Prostate gland (tissue), 2 donors: ENCODE measurements around the gene ABLIM3. TPM values are rescaled to one million over a fixed set of nuclear protein-coding genes. Genes with fewer than 3 reads are reported as not detected.

Experiments
- DNase-seq: peaks from one replicate; pipeline ENCODE4 v3.0.0-alpha.2; 2019; ENCODE audit warnings: low spot score
- H3K27ac ChIP-seq, 2 donors: fragments of 200-600 bp; sonication (generic); 2 replicates each; pipeline ENCODE4 v1.5.1; 2017 to 2019
- H3K27me3 ChIP-seq: fragments of 200-600 bp; sonication (generic); replicated peaks from 2 replicates; pipeline ENCODE4 v1.5.1; 2019; ENCODE audit not compliant: insufficient read depth
- H3K36me3 ChIP-seq, 2 donors: fragments of 200-600 bp; sonication (generic); 1 replicate in 1 of 2; 2 replicates in 1 of 2; pipeline versions ENCODE4 v1.5.1 to v1.8.1; 2017 to 2019
- H3K4me1 ChIP-seq: fragments of 200-600 bp; sonication (generic); replicated peaks from 2 replicates; pipeline ENCODE4 v1.5.1; 2019
- H3K4me3 ChIP-seq, 2 donors: fragments of 200-600 bp; sonication (generic); 2 replicates each; pipeline ENCODE4 v1.5.1; 2017 to 2019
- H3K9me3 ChIP-seq: fragments of 200-600 bp; sonication (generic); 2 replicates; pipeline ENCODE4 v1.5.1; 2017
- CTCF ChIP-seq, 4 experiments: fragments of 200-600 bp in 2 of 4; fragments of 450-650 bp in 2 of 4; sonication (generic) in 2 of 4; IDR thresholded peaks; 1 replicate in 3 of 4; 2 replicates in 1 of 4; pipeline ENCODE4 v1.5.1; 2016 to 2019; ENCODE audit warnings: antibody characterized with exemption in 4 of 4, mild to moderate bottlenecking in 2 of 4, moderate library complexity in 2 of 4
- POLR2A ChIP-seq: fragments of 450-650 bp; IDR thresholded peaks from one replicate; pipeline ENCODE4 v1.6.1; 2016; ENCODE audit warnings: antibody characterized with exemption, mild to moderate bottlenecking
- POLR2AphosphoS5 ChIP-seq: sonication (generic); formaldehyde crosslinking; IDR thresholded peaks from one replicate; pipeline ENCODE4 v1.6.1; 2017; ENCODE audit warnings: antibody characterized with exemption
- WGBS: methylation state at CpG from one replicate; pipeline ENCODE4 v1.1.5; 2018; 5-methylcytosine and 5-hydroxymethylcytosine counted together
- intact Hi-C: fragments of 100-400 bp; cut with DNase I; formaldehyde crosslinking; loops from one replicate; pipeline ENCODE4 v1.14.2; 2022
- total RNA-seq, 2 donors: library from RNA; depleted of rRNA; stranded (reverse); fragments of >200 nt; gene quantifications; one replicate each; pipeline ENCODE4 v1.1.0, GENCODE V29; 2016

ABLIM3 gene
- total RNA-seq, 2 donors from 2014 or later = 9.0 to 11.7 TPM

GRCh38 chr5:149172261-149172660 is 31.0 kb downstream of the ABLIM3 start:
- Histone ChIP-seq H3K27ac (no peak overlapping the region), H3K27me3 (no peaks in the 10 kb centered on the region), H3K36me3 (no peaks in the 10 kb centered on the region), H3K9me3 (no peaks in the 10 kb centered on the region), H3K4me1 (no peaks in the 10 kb centered on the region), H3K4me3 (no peak overlapping the region)
- DNase-seq = no peak
- no peak for TF ChIP-seq POLR2AphosphoS5
- TF ChIP-seq POLR2A = no peak
- no peak for TF ChIP-seq CTCF (IDR thresholded peaks at IDR 0.05)
- WGBS = 58% methylated on average over 4 of the region's 4 CpGs
- intact Hi-C loops = no loop called here

GRCh38 chr5:149172709-149173505 is 31.6 kb downstream of the ABLIM3 start:
- Histone ChIP-seq H3K27ac (no peak overlapping the region), H3K4me3 (no peak overlapping the region), H3K9me3 (no peaks in the 10 kb centered on the region), H3K4me1 (no peaks in the 10 kb centered on the region), H3K36me3 (no peaks in the 10 kb centered on the region), H3K27me3 (no peaks in the 10 kb centered on the region)
- 91% methylated on average over 6 of the region's 6 CpGs for WGBS
- intact Hi-C loops = no loop called here
- TF ChIP-seq CTCF (IDR thresholded peaks at IDR 0.05) (no peak), POLR2AphosphoS5 (no peak), POLR2A (no peak)
- no peak for DNase-seq

- Histone ChIP-seq H3K4me1 (no peaks in the 10 kb centered on the region), H3K9me3 (no peaks in the 10 kb centered on the region), H3K27ac (peak overlapping the region in 1 of 2 donors; percentile 25), H3K4me3 (no peak overlapping the region), H3K36me3 (no peaks in the 10 kb centered on the region), H3K27me3 (no peaks in the 10 kb centered on the region)
- 91% methylated on average over 3 of the region's 3 CpGs for WGBS
- no peak for TF ChIP-seq POLR2A
- TF ChIP-seq POLR2AphosphoS5 = no peak
- no peak for TF ChIP-seq CTCF (IDR thresholded peaks at IDR 0.05)
- no peak for DNase-seq
- intact Hi-C loops = no loop called here
Measured at GRCh38 chr5:149174847-149175234, 33.5 kb downstream of the ABLIM3 start.

- DNase-seq = peak; percentile 59
- H3K4me1 ChIP-seq = no peaks in the 10 kb centered on the region
- peak overlapping the region in 1 of 2 donors; percentile 25 for H3K27ac ChIP-seq
- H3K36me3 ChIP-seq = no peaks in the 10 kb centered on the region
- intact Hi-C loops = no loop called here
- 41% methylated on average over 12 of the region's 12 CpGs for WGBS
- TF ChIP-seq CTCF (IDR thresholded peaks at IDR 0.05) (no peak), POLR2AphosphoS5 (peak; percentile 66)
- H3K4me3 ChIP-seq = no peak overlapping the region
- no peaks in the 10 kb centered on the region for H3K9me3 ChIP-seq
- H3K27me3 ChIP-seq = no peaks in the 10 kb centered on the region
Measured at GRCh38 chr5:149175346-149176105, 34.2 kb downstream of the ABLIM3 start.
